OCI-LY7 (cell line): Measurements from ENCODE around the gene PLEKHG1. TPM values are rescaled to one million over a fixed set of nuclear protein-coding genes. Genes with fewer than 3 reads are reported as not detected.

Experiments
- BruUV-seq: library from RNA; stranded (reverse); fragments of 400-500 nt; replicated peaks from 2 replicates; lab custom pipeline; 2021; lab: Mats Ljungman, UMichigan
- CTCF ChIA-PET: fragments of 300-600 bp; sonication (Branson Sonifier 250); formaldehyde crosslinking; loops from one replicate; lab custom pipeline; 2022; ENCODE audit warnings: antibody characterized with exemption; ENCODE audit not compliant: unreplicated experiment; lab: Charles Lee
- POLR2A ChIA-PET: fragments of 300-600 bp; sonication (Branson Sonifier 250); formaldehyde crosslinking; loops from one replicate; lab custom pipeline; 2022; ENCODE audit warnings: antibody characterized with exemption; lab: Charles Lee
- DNase-seq: peaks from one replicate; pipeline ENCODE4 v3.0.0-alpha.2; 2015; ENCODE audit warnings: low spot score
- H2AFZ ChIP-seq: fragments of 200-600 bp; sonication (generic), shearing (Covaris generic); 2 replicates; pipeline ENCODE4 v1.6.1; 2014; ENCODE audit warnings: mild to moderate bottlenecking, antibody characterized with exemption, low read length, moderate library complexity
- H3K27ac ChIP-seq: fragments of 200-600 bp; sonication (generic); 2 replicates; pipeline ENCODE4 v1.5.1; 2014; ENCODE audit warnings: mixed run types, low read depth, mild to moderate bottlenecking, moderate library complexity, low read length, inconsistent platforms; ENCODE audit not compliant: poor library complexity, severe bottlenecking
- H3K36me3 ChIP-seq: fragments of 200-600 bp; sonication (generic); 2 replicates; pipeline ENCODE4 v1.6.1; 2014; ENCODE audit warnings: mild to moderate bottlenecking, antibody characterized with exemption, low read length, moderate library complexity, mixed read lengths; ENCODE audit not compliant: insufficient read depth
- H3K4me1 ChIP-seq: fragments of 200-600 bp; sonication (generic); 2 replicates; pipeline ENCODE4 v1.5.1; 2014; ENCODE audit warnings: mild to moderate bottlenecking, low read length; ENCODE audit not compliant: insufficient read depth, poor library complexity, severe bottlenecking
- H3K4me2 ChIP-seq: fragments of 200-600 bp; sonication (generic); 2 replicates; pipeline ENCODE4 v1.6.1; 2014; ENCODE audit warnings: mild to moderate bottlenecking, low read length
- H3K4me3 ChIP-seq: fragments of 200-600 bp; sonication (generic); 2 replicates; pipeline ENCODE4 v1.5.1; 2014; ENCODE audit warnings: mild to moderate bottlenecking, low read depth, low read length; ENCODE audit not compliant: poor library complexity, severe bottlenecking
- H3K79me2 ChIP-seq: fragments of 200-600 bp; sonication (generic); 2 replicates; pipeline ENCODE4 v1.6.1; 2016; ENCODE audit warnings: low read depth, mild to moderate bottlenecking, low read length, moderate library complexity, mixed read lengths; ENCODE audit not compliant: insufficient read depth
- H3K9me2 ChIP-seq: fragments of 200-600 bp; sonication (generic); 2 replicates; pipeline ENCODE4 v1.6.1; 2016; ENCODE audit warnings: mild to moderate bottlenecking, low read length, mixed read lengths; ENCODE audit not compliant: insufficient read depth
- H3K9me3 ChIP-seq: fragments of 200-600 bp; sonication (generic); 2 replicates; pipeline ENCODE4 v1.6.1; 2014; ENCODE audit warnings: mild to moderate bottlenecking, mixed run types, low read length, mixed read lengths
- H4K20me1 ChIP-seq: fragments of 200-600 bp; sonication (generic); 2 replicates; pipeline ENCODE4 v1.6.1; 2014; ENCODE audit warnings: mild to moderate bottlenecking, antibody characterized with exemption, low read length, moderate library complexity, mixed read lengths; ENCODE audit not compliant: insufficient read depth
- CTCF ChIP-seq: fragments of 200-600 bp; sonication (generic); conservative IDR thresholded peaks from 2 replicates; pipeline ENCODE4 v1.5.1; 2014; ENCODE audit warnings: mild to moderate bottlenecking, antibody characterized with exemption, low read length, moderate library complexity, mixed read lengths
- EZH2phosphoT487 ChIP-seq: fragments of 200-600 bp; sonication (generic); IDR thresholded peaks from 2 replicates; pipeline ENCODE4 v1.6.1; 2018; ENCODE audit warnings: low read depth, borderline replicate concordance, mild to moderate bottlenecking, mixed run types, antibody characterized with exemption, low read length, moderate library complexity, mixed read lengths
- intact Hi-C: fragments of 100-400 bp; cut with micrococcal nuclease; formaldehyde crosslinking; loops from one replicate; pipeline ENCODE4 v1.10.0; 2022; ENCODE audit not compliant: unreplicated experiment
- total RNA-seq, 2 experiments: library from RNA; depleted of rRNA in 1 of 2; stranded (reverse); fragments of >200 nt in 1 of 2; shearing (Covaris generic) in 1 of 2; gene quantifications; 2 replicates each; pipeline ENCODE4 v1.2.3, GENCODE V29; 2014 to 2022

Gene PLEKHG1
- total RNA-seq, 2 experiments from 2014 or later = 17.9 to 19.6 TPM

- POLR2A ChIA-PET = interaction anchor here (1.3 kb wide), 1 partner anchor 110 kb away, joined by 3 read pairs; no protein-coding TSS in a partner anchor
- intact Hi-C loops = no loop called here
- CTCF ChIA-PET = no interaction called here
These were observed 10.7 kb upstream of the PLEKHG1 start for GRCh38 chr6:150588888-150589499.

GRCh38 chr6:150589852-150590251 lies 9.8 kb upstream of the PLEKHG1 start:
- Histone ChIP-seq H3K9me2 (no peaks in the 10 kb centered on the region), H3K27ac (no peak overlapping the region), H3K4me2 (no peak overlapping the region), H4K20me1 (no peaks in the 10 kb centered on the region), H3K36me3 (no peaks in the 10 kb centered on the region), H3K4me1 (peaks cover 20% of the 10 kb centered on the region), H3K79me2 (no peaks in the 10 kb centered on the region), H2AFZ (no peak overlapping the region), H3K9me3 (no peaks in the 10 kb centered on the region), H3K4me3 (no peak overlapping the region)
- ChIA-PET POLR2A (interaction anchor here (0.6 to 1.3 kb wide), 4 partner anchors 10 to 291 kb away, joined by 3 to 5 read pairs (median 3); no protein-coding TSS in a partner anchor), CTCF (no interaction called here)
- DNase-seq = no peak
- intact Hi-C loops = loop anchor here (10.0 kb wide), 1 partner anchor 505 kb away; no protein-coding TSS in a partner anchor
- no TSS peak for BruUV-seq
- TF ChIP-seq EZH2phosphoT487 (no peak), CTCF (no peak)

More at GRCh38 chr6:150588888-150589499, 10.7 kb upstream of the PLEKHG1 start:
- Histone ChIP-seq H3K36me3 (no peaks in the 10 kb centered on the region), H3K9me3 (no peaks in the 10 kb centered on the region), H2AFZ (no peak overlapping the region), H3K9me2 (no peaks in the 10 kb centered on the region), H4K20me1 (no peaks in the 10 kb centered on the region), H3K79me2 (no peaks in the 10 kb centered on the region), H3K4me2 (no peak overlapping the region), H3K4me3 (no peak overlapping the region), H3K4me1 (peaks cover 13% of the 10 kb centered on the region), H3K27ac (no peak overlapping the region)
- DNase-seq = no peak
- no peak for TF ChIP-seq EZH2phosphoT487
- TF ChIP-seq CTCF = no peak
- BruUV-seq = no TSS peak

GRCh38 chr6:150590446-150590845 lies 9.2 kb upstream of the PLEKHG1 start:
- Histone ChIP-seq H3K36me3 (no peaks in the 10 kb centered on the region), H3K27ac (no peak overlapping the region), H4K20me1 (no peaks in the 10 kb centered on the region), H2AFZ (no peak overlapping the region), H3K4me3 (no peak overlapping the region), H3K79me2 (no peaks in the 10 kb centered on the region), H3K4me1 (peaks cover 20% of the 10 kb centered on the region), H3K9me3 (no peaks in the 10 kb centered on the region), H3K9me2 (no peaks in the 10 kb centered on the region), H3K4me2 (peak overlapping the region; percentile 50)
- no peak for TF ChIP-seq EZH2phosphoT487
- no peak for TF ChIP-seq CTCF
- CTCF ChIA-PET = no interaction called here
- intact Hi-C loops = loop anchor here (10.0 kb wide), 1 partner anchor 506 kb away; no protein-coding TSS in a partner anchor
- no TSS peak for BruUV-seq
- peak; percentile 38 for DNase-seq
- POLR2A ChIA-PET = interaction anchor here (0.7 to 0.9 kb wide), 2 partner anchors 11 to 59 kb away, joined by 3 to 5 read pairs; no protein-coding TSS in a partner anchor
